Measurements from ENCODE around the gene DCXR.

GRCh38 chr17:82018989-82019689, 18.4 kb downstream of the DCXR start:
- TF ChIP-seq CTCF (conservative IDR thresholded peaks at IDR 0.05; ENCODE audit: low read length) (no peak), EZH2phosphoT487 (IDR thresholded peaks at IDR 0.05; ENCODE audit: borderline replicate concordance, low read depth, low read length) (no peak)

Measured in OCI-LY7 (cell line).